Colonic mucosa (tissue), 4 donors: ENCODE measurements around the gene NT5DC1. TPM values are rescaled to one million over a fixed set of nuclear protein-coding genes. Genes with fewer than 3 reads are reported as not detected.
A peak's percentile ranks its signal among the peaks of the same experiment; 100 is the strongest.

ENCODE experiments used
- DNase-seq: peaks from one replicate; pipeline ENCODE4 v3.0.0-alpha.2; 2020
- H3K27ac ChIP-seq: fragments of 200-600 bp; one replicate; pipeline ENCODE4 v1.8.0; 2021
- H3K27me3 ChIP-seq: fragments of 200-600 bp; one replicate; pipeline ENCODE4 v1.8.0; 2021
- H3K36me3 ChIP-seq: fragments of 200-600 bp; one replicate; pipeline ENCODE4 v1.8.0; 2021
- H3K4me1 ChIP-seq: fragments of 200-600 bp; one replicate; pipeline ENCODE4 v1.8.0; 2021; ENCODE audit warnings: mild to moderate bottlenecking
- H3K4me3 ChIP-seq: fragments of 200-600 bp; one replicate; pipeline ENCODE4 v1.8.0; 2021
- H3K9ac ChIP-seq, 2 donors: one replicate each; pipeline ENCODE4 v1.7.0; 2013; ENCODE audit warnings: control low read depth in 2 of 2, low read depth in 2 of 2, low read length in 2 of 2
- H3K9me3 ChIP-seq: fragments of 200-600 bp; one replicate; pipeline ENCODE4 v1.8.0; 2021
- CTCF ChIP-seq: fragments of 200-600 bp; IDR thresholded peaks from one replicate; pipeline ENCODE4 v1.8.0; 2022; ENCODE audit warnings: antibody characterized with exemption, mild to moderate bottlenecking
- intact Hi-C: fragments of 100-400 bp; cut with DNase I; formaldehyde crosslinking; loops from one replicate; pipeline ENCODE4 v1.14.1; 2022
- total RNA-seq, 2 donors: library from RNA; stranded (reverse); fragmentation: NEBNext Ultra II Directional in 1 of 2; extraction: Animal tissue kit (Norgen Biotek cat#: 25700) in 1 of 2; gene quantifications; one replicate each; pipeline ENCODE4 v1.2.1, GENCODE V29; 2021
- donor health status: healthy.
- donor health status: DM: no; HTN: no; CAD: no.
- donor health status: DM: no; HTN: no; CAD: no.

The NT5DC1 gene
- total RNA-seq, 2 donors from 2014 or later = 49.8 to 50.1 TPM

DNA sequence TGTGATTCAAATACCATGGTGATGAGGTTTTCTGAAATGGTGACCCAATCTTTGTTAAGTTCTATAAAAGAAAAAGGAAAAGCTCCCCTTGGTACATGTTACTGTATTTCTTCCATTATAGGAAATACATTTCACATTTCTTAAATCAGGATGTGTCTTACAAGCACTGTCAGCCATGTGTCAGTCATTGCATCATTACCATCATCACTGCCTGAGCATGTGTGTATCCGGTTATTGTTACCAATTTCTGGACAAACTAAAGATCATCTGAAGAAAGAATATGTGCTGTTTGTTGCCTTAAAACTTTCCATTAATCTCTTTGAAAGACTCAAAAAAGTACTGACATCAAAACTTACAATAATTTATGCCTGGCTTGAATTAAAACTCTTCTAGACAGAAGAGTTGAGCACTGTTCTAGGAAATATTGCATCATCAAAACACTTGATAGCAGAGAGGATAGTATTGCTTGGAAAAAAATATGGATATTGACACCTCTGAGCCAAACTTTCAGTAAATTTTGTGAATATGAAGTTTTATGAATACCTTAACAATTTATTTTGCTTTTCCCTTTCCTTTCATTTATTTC is 186.2 kb downstream of the NT5DC1 start:
- no peaks in the 10 kb centered on the region for H3K9me3 ChIP-seq
- H3K4me1 ChIP-seq = no peaks in the 10 kb centered on the region
- no peaks in the 10 kb centered on the region for H3K36me3 ChIP-seq
- no peak overlapping the region for H3K4me3 ChIP-seq
- intact Hi-C loops = loop anchor here (2.0 to 10.0 kb wide), 3 partner anchors 88 to 278 kb away; partner anchors contain the start of gene DSE
- no peak overlapping the region for H3K27ac ChIP-seq
- no peaks in the 10 kb centered on the region for H3K27me3 ChIP-seq
- no peak for DNase-seq
- no peak for TF ChIP-seq CTCF
- H3K9ac ChIP-seq = no peak overlapping the region

DNA sequence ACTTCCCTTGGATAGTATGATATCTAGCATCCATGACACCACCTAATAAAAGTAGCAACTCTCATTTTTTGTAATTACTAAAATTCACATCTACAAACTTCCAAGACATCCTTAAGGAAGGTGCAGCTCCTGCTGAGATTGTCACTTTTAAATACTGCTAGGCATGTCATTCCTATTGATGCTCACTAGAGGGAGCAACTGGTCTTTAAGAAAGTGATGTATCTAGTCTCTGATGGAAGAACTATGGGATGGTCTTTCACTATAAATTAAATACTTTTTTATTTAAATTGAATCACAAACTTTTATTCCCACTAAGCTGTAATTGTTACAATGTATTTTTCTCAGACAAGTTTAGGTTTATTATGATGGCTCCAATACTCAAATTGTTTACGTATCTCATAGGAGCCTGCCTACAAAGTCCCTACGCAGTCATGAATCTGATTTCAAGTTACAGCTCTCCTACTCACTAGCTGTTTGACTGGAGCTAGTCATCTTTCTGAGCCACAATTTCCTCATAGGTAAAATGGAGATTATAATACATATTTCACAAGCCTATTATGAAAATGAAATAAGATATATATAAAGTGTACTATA is 187.1 kb downstream of the NT5DC1 start:
- DNase-seq = no peak
- H3K4me3 ChIP-seq = no peak overlapping the region
- H3K9me3 ChIP-seq = no peaks in the 10 kb centered on the region
- no peaks in the 10 kb centered on the region for H3K27me3 ChIP-seq
- H3K4me1 ChIP-seq = no peaks in the 10 kb centered on the region
- intact Hi-C loops = loop anchor here (2.0 to 10.0 kb wide), 3 partner anchors 87 to 277 kb away; partner anchors contain the start of gene DSE
- no peaks in the 10 kb centered on the region for H3K36me3 ChIP-seq
- TF ChIP-seq CTCF = peak; percentile 96
- H3K27ac ChIP-seq = no peak overlapping the region
- no peak overlapping the region for H3K9ac ChIP-seq

- no peaks in the 10 kb centered on the region for H3K4me1 ChIP-seq
- intact Hi-C loops = loop anchor here (5.0 to 10.0 kb wide), 2 partner anchors 85 to 242 kb away; partner anchors contain the start of gene DSE
Measured at GRCh38 chr6:116289876-116290275, 189.2 kb downstream of the NT5DC1 start.

DNA sequence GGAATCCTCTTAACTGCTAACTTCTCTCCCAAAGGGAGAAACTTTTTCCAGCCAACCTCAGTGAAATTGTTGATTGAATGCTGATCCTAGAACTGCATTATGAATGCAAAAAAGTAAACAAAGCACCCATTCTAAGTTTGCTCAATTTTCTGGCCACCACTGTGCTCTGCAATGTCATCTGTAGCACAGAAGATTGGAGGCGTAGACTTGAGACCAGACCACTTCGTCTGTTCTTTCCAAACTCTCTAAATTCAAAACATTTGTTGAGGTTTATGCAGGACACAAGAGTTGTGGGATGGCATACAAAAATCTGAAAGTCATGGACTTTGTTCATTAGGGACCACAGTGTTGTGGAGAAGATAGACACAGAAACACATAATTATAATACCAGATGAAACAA is 190.1 kb downstream of the NT5DC1 start:
- H3K27me3 ChIP-seq = no peaks in the 10 kb centered on the region
- DNase-seq = no peak
- intact Hi-C loops = no loop called here
- TF ChIP-seq CTCF = no peak
- no peak overlapping the region for H3K27ac ChIP-seq
- H3K36me3 ChIP-seq = no peaks in the 10 kb centered on the region
- no peaks in the 10 kb centered on the region for H3K9me3 ChIP-seq
- no peak overlapping the region for H3K4me3 ChIP-seq
- H3K4me1 ChIP-seq = no peaks in the 10 kb centered on the region
- no peak overlapping the region for H3K9ac ChIP-seq

More at GRCh38 chr6:116289876-116290275, 189.2 kb downstream of the NT5DC1 start:
- TF ChIP-seq CTCF = no peak
- H3K36me3 ChIP-seq = no peaks in the 10 kb centered on the region
- H3K27me3 ChIP-seq = no peaks in the 10 kb centered on the region
- H3K27ac ChIP-seq = no peak overlapping the region
- DNase-seq = no peak
- H3K4me3 ChIP-seq = no peak overlapping the region
- no peaks in the 10 kb centered on the region for H3K9me3 ChIP-seq
- H3K9ac ChIP-seq = no peak overlapping the region

DNA sequence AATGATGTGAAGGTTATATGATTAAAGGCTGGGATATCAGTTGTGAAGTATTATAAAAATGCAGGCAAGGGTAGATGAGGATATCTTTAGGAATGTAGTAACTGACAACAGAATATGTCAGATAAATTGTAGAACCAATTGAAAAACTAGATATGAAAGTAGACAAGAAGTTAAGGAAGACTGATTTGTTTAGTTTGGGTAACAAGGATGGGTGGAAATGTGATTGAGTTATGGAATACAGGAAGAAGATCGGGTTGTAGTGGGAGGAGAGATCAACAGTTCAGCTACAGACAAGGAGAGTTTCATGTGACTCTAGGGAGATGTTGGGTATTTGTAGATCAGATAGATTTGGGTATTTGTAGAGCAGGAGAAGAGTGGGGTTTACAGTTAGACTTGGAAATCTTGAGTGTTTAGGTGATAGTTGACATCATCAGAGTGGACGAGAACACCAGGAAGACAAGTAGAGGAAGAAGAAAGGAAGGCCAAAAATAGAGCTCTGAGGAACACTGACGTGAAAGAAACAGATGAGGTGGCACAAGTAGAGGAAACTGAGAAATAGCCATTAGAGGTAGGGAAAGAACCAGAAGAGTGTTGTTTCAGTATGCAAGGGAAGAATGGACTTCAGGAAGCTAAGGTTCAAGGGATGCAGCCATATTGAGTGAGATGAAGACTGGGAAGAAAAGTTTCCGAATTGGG is 191.2 kb downstream of the NT5DC1 start:
- Histone ChIP-seq H3K9ac (no peak overlapping the region), H3K4me3 (no peak overlapping the region), H3K4me1 (no peaks in the 10 kb centered on the region), H3K27me3 (no peaks in the 10 kb centered on the region), H3K27ac (no peak overlapping the region), H3K9me3 (no peaks in the 10 kb centered on the region), H3K36me3 (no peaks in the 10 kb centered on the region)
- intact Hi-C loops = no loop called here
- no peak for DNase-seq
- TF ChIP-seq CTCF = no peak
